DND-41 (cell line): Measurements from ENCODE around the gene AFF2.

ENCODE experiments used
- EZH2 ChIP-seq: IDR thresholded peaks from 3 replicates; pipeline ENCODE4 v1.6.1; 2012; ENCODE audit warnings: borderline replicate concordance, low read depth, mild to moderate bottlenecking, moderate library complexity, low read length, inconsistent platforms; ENCODE audit not compliant: severe bottlenecking
- TF ChIP-seq, protein P1 (sequence below): IDR thresholded peaks from 2 replicates; pipeline ENCODE4 v1.5.1; 2012; ENCODE audit warnings: borderline replicate concordance, low read length, moderate library complexity, mild to moderate bottlenecking; ENCODE audit not compliant: poor library complexity, severe bottlenecking; ENCODE audit errors: extremely low read depth

DNA sequence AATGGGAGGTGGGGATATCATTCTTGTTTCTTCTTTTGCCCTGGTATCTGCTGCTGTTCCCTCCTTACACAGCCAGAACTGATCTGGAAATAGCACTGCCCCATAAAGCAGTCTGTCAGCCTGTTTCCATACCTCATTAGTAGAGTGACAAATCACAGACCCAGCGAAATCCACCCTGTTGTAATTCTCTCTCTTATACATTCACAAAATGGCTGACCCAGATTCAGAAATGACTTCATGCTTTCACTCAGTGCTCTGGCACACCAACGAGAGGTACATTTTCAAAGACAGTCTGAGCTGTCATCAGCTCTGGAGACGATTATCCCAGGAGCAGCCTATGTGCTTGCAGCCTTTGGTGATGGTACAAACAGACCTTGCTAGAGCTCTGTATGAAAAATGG lies 164.6 kb downstream of the AFF2 start:
- no peak for TF ChIP-seq EZH2
- TF ChIP-seq, protein P1, sequence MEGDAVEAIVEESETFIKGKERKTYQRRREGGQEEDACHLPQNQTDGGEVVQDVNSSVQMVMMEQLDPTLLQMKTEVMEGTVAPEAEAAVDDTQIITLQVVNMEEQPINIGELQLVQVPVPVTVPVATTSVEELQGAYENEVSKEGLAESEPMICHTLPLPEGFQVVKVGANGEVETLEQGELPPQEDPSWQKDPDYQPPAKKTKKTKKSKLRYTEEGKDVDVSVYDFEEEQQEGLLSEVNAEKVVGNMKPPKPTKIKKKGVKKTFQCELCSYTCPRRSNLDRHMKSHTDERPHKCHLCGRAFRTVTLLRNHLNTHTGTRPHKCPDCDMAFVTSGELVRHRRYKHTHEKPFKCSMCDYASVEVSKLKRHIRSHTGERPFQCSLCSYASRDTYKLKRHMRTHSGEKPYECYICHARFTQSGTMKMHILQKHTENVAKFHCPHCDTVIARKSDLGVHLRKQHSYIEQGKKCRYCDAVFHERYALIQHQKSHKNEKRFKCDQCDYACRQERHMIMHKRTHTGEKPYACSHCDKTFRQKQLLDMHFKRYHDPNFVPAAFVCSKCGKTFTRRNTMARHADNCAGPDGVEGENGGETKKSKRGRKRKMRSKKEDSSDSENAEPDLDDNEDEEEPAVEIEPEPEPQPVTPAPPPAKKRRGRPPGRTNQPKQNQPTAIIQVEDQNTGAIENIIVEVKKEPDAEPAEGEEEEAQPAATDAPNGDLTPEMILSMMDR, result no peak
